Measurements from ENCODE around the gene TRABD. TPM values are rescaled to one million over a fixed set of nuclear protein-coding genes. Genes with fewer than 3 reads are reported as not detected.

The TRABD gene
- total RNA-seq, 2 experiments from 2014 or later, result 126 to 128 TPM

DNA sequence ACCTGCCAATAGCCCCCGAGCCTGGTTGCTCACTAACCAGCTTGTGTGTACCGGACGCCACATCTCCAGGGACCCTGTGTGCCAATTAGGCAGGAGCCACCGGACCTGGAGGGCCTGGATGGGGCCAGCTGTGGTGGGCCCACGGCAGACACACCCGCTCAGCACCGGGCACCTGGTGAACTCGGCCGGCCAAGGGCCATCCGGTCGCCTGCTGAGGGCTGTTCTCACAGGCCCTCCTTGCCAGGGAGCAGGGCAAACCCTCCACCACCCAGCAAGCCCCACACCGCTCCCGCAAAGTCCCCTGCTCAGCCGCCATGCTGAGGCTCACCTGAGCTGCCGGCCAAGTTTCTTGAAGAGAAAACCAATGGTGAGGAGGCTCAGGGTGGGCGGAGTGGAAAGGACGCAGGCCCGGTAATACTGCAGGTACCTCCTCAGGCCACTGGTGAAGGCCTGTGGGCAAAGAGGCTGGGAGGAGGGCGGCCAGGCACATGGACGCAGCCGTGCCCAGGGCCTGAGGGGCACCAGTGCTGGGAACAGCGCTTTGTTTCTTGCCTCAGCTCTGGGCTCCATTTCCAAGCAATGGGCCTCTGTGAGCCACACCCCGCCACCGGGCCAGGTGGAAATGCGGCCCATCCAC lies 42.0 kb downstream of the TRABD start:
- Histone ChIP-seq H3K27ac (ENCODE audit: low read depth, low read length, poor library complexity, severe bottlenecking) (no peak overlapping the region), H3K79me2 (ENCODE audit: insufficient read depth, low read depth, low read length) (no peaks in the 10 kb centered on the region), H3K4me2 (ENCODE audit: low read length) (no peak overlapping the region), H3K4me1 (ENCODE audit: insufficient read depth, low read length, poor library complexity, severe bottlenecking) (no peaks in the 10 kb centered on the region), H3K9me3 (ENCODE audit: low read length) (no peaks in the 10 kb centered on the region), H3K9me2 (ENCODE audit: insufficient read depth, low read length) (no peaks in the 10 kb centered on the region), H3K4me3 (ENCODE audit: low read depth, low read length, poor library complexity, severe bottlenecking) (no peak overlapping the region), H2AFZ (ENCODE audit: low read length) (no peak overlapping the region), H3K36me3 (ENCODE audit: insufficient read depth, low read length) (peaks cover 47% of the 10 kb centered on the region), H4K20me1 (ENCODE audit: insufficient read depth, low read length) (no peaks in the 10 kb centered on the region)
- no peak for DNase-seq (ENCODE audit: low spot score)
- POLR2A ChIA-PET, result interaction anchor here (0.6 kb wide), 1 partner anchor 14 kb away, joined by 3 read pairs; no protein-coding TSS in a partner anchor
- CTCF ChIA-PET (ENCODE audit: unreplicated experiment), result no interaction called here
- intact Hi-C loops (cut with micrococcal nuclease; ENCODE audit: unreplicated experiment), result no loop called here
- TF ChIP-seq EZH2phosphoT487 (IDR thresholded peaks at IDR 0.05; ENCODE audit: borderline replicate concordance, low read depth, low read length) (no peak), CTCF (conservative IDR thresholded peaks at IDR 0.05; ENCODE audit: low read length) (no peak)
- no TSS peak for BruUV-seq (replicated peaks)

GRCh38 chr22:50228366-50228765 lies 42.7 kb downstream of the TRABD start:
- H3K9me3 ChIP-seq (ENCODE audit: low read length), result no peaks in the 10 kb centered on the region
- no peak overlapping the region for H3K4me2 ChIP-seq (ENCODE audit: low read length)
- no peaks in the 10 kb centered on the region for H3K4me1 ChIP-seq (ENCODE audit: insufficient read depth, low read length, poor library complexity, severe bottlenecking)
- no peak overlapping the region for H2AFZ ChIP-seq (ENCODE audit: low read length)
- no TSS peak for BruUV-seq (replicated peaks)
- no peak overlapping the region for H3K27ac ChIP-seq (ENCODE audit: low read depth, low read length, poor library complexity, severe bottlenecking)
- H3K36me3 ChIP-seq (ENCODE audit: insufficient read depth, low read length), result peaks cover 48% of the 10 kb centered on the region
- TF ChIP-seq CTCF (conservative IDR thresholded peaks at IDR 0.05; ENCODE audit: low read length) (no peak), EZH2phosphoT487 (IDR thresholded peaks at IDR 0.05; ENCODE audit: borderline replicate concordance, low read depth, low read length) (no peak)
- H4K20me1 ChIP-seq (ENCODE audit: insufficient read depth, low read length), result no peaks in the 10 kb centered on the region
- ChIA-PET CTCF (ENCODE audit: unreplicated experiment) (no interaction called here), POLR2A (interaction anchor here (0.6 kb wide), 1 partner anchor 13 kb away, joined by 3 read pairs; no protein-coding TSS in a partner anchor)
- no peak for DNase-seq (ENCODE audit: low spot score)
- H3K79me2 ChIP-seq (ENCODE audit: insufficient read depth, low read depth, low read length), result no peaks in the 10 kb centered on the region
- no peak overlapping the region for H3K4me3 ChIP-seq (ENCODE audit: low read depth, low read length, poor library complexity, severe bottlenecking)
- intact Hi-C loops (cut with micrococcal nuclease; ENCODE audit: unreplicated experiment), result no loop called here
- H3K9me2 ChIP-seq (ENCODE audit: insufficient read depth, low read length), result no peaks in the 10 kb centered on the region

DNA sequence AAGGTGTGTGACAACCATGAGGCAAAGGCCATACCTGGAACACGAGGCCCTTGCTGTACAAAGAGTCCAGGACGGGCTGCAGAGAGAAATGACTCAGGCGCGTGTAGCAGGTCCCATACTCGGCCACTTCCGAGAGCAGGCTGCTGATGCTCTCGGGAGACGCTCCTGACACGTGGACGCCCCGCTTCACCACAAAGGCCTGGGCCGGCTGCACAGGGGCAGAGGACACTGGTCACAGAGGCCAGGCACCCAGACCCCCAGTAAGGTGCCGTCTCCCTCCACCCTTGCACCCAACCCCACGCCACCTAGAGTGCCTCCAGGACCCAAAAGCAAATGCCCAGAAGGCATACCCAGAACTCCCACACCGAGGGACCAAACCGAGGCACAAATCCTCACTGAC lies 43.7 kb downstream of the TRABD start:
- Histone ChIP-seq H2AFZ (ENCODE audit: low read length) (no peak overlapping the region), H3K4me3 (ENCODE audit: low read depth, low read length, poor library complexity, severe bottlenecking) (no peak overlapping the region), H3K36me3 (ENCODE audit: insufficient read depth, low read length) (peaks cover 42% of the 10 kb centered on the region; the same call in 1 of the 2 replicates), H3K79me2 (ENCODE audit: insufficient read depth, low read depth, low read length) (peaks cover 5% of the 10 kb centered on the region; the same call in 1 of the 2 replicates), H3K4me1 (ENCODE audit: insufficient read depth, low read length, poor library complexity, severe bottlenecking) (no peaks in the 10 kb centered on the region), H3K9me3 (ENCODE audit: low read length) (no peaks in the 10 kb centered on the region), H3K9me2 (ENCODE audit: insufficient read depth, low read length) (no peaks in the 10 kb centered on the region), H3K27ac (ENCODE audit: low read depth, low read length, poor library complexity, severe bottlenecking) (no peak overlapping the region), H4K20me1 (ENCODE audit: insufficient read depth, low read length) (no peaks in the 10 kb centered on the region), H3K4me2 (ENCODE audit: low read length) (no peak overlapping the region)
- TF ChIP-seq CTCF (conservative IDR thresholded peaks at IDR 0.05; ENCODE audit: low read length) (no peak), EZH2phosphoT487 (IDR thresholded peaks at IDR 0.05; ENCODE audit: borderline replicate concordance, low read depth, low read length) (no peak)
- ChIA-PET POLR2A (no interaction called here), CTCF (ENCODE audit: unreplicated experiment) (no interaction called here)
- intact Hi-C loops (cut with micrococcal nuclease; ENCODE audit: unreplicated experiment), result no loop called here
- no TSS peak for BruUV-seq (replicated peaks)
- no peak for DNase-seq (ENCODE audit: low spot score)

All from OCI-LY7 (cell line).